Measurements from ENCODE around the gene OMA1.

DNA sequence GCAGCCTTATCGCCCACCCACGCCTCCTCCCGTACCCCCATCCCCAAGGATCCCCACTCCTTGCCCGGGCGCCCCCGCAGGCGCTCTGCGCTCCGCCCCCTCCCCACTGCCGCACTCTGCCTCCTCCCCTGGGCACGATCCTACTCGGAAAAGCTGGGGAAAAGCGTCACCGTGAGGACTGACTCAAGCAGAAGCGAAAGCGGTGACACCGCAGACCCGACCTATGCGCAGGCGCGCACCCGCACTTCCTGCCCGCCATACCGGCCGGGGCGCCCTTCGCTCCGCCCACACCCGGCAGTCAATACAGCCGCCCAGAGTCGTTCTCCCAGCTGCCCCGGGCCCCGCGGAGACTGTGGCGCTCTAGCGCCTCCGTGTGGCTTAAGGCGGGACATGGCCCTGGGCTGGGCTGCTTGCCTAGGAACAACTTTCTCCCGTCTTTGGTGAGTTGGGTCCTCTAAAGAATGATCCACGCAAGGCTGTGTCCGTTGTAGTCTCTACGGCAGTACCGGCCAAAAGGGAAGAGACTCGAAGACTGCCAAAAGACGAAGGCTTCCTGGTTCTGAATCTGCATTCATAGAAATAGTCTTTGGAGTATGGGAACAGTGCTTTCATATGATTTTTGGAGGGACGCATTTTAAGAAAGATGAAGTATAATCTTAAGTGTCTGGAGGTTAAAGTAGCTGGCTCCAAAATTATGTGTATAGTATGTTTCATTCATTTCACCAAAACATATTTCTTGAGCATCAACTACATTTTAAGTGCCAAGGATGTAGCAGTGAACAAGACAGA is at the start of gene OMA1:
- TF ChIP-seq ESRRG (CRISPR knock-in tag; IDR thresholded peaks at IDR 0.05): no peak
- TF ChIP-seq OSR1 (CRISPR knock-in tag; IDR thresholded peaks at IDR 0.05): no peak
- no peak for TF ChIP-seq ZFP30 (CRISPR knock-in tag; IDR thresholded peaks at IDR 0.05)
- no peak for TF ChIP-seq POU6F1 (CRISPR knock-in tag; IDR thresholded peaks at IDR 0.05; ENCODE audit: borderline replicate concordance, low read depth)
- no peak for TF ChIP-seq ZC3H10 (CRISPR knock-in tag; IDR thresholded peaks at IDR 0.05)
- TF ChIP-seq PATZ1 (CRISPR knock-in tag; IDR thresholded peaks at IDR 0.05; ENCODE audit: borderline replicate concordance): no peak
- no peak for TF ChIP-seq TOX (CRISPR knock-in tag; IDR thresholded peaks at IDR 0.05; ENCODE audit: borderline replicate concordance)
